GM12891 (cell line): Measurements from ENCODE around the gene UFC1.

Experiments used
- POLR2A ChIP-seq: IDR thresholded peaks from 2 replicates; pipeline ENCODE4 v1.6.1; 2011; ENCODE audit warnings: low read depth, low read length, control low read depth
- POLR2AphosphoS5 ChIP-seq: IDR thresholded peaks from 2 replicates; pipeline ENCODE4 v1.6.1; 2011; ENCODE audit warnings: low read depth, low read length, control low read depth
- POU2F2 ChIP-seq: IDR thresholded peaks from 2 replicates; pipeline ENCODE4 v1.6.1; 2011; ENCODE audit warnings: low read depth, mild to moderate bottlenecking, control low read depth, low read length, moderate library complexity
- SPI1 ChIP-seq: IDR thresholded peaks from 2 replicates; pipeline ENCODE4 v1.6.1; 2011; ENCODE audit warnings: low read depth, low read length, control low read depth
- TAF1 ChIP-seq: IDR thresholded peaks from 2 replicates; pipeline ENCODE4 v1.6.1; 2011; ENCODE audit warnings: low read depth, low read length, control low read depth

DNA sequence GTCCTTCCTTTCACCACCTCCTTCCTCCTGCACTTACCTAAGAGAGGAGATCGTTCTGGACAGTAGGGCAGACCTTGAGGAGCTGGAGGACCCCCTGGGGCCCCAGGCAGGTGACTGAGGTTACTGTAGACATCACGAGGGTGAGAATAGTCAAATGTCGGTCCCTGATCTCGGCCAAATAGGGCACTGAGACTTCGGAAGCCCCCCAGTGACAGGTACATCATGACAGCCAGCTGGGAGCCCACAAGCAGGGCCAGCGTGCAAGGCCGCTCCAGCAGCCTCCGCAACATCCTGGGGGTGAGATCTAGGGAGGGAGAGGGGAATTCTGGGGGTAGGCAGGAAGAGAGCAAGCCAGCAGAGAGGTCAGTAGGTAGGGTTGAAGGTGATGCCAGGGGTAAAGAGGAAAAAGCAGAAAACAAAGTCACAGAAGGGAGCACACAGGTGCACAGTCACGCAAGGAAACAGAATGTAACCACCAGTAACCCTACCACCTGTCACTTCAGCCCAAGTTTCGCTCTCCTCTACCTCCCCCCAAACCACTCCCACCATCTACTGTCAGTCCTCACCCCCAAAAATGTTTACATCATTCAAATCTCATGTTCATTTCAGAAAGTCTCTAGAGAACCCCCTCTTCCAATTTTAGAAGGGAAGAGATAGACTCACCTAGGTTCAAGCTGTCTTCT lies 22.1 kb downstream of the UFC1 start:
- no peak for TF ChIP-seq POLR2A
- no peak for TF ChIP-seq POLR2AphosphoS5
- no peak for TF ChIP-seq SPI1
- no peak for TF ChIP-seq POU2F2
- TF ChIP-seq TAF1: no peak
